Measurements from ENCODE around the gene DTHD1.

DNA sequence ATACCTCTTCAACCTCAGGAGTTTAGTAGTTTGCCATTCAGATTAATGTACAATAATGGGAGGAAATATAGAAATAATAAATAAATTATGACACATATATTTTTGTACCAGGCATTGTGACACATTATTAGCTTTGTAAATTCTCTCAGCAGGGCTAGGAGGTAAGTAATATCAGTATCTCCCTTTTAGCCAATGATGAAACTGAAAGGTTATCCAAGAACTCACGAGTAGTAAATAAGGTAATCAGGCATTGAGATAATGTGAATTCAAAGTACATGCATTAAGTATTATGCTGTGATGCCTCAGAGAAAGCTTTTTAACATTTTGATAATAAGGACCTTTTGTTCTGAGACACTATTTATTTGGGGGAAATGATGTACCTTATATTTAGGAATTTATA, 31.8 kb upstream of the DTHD1 start:
- TF ChIP-seq EZH2 (IDR thresholded peaks at IDR 0.05; ENCODE audit: insufficient read depth, poor library complexity, severe bottlenecking), result no peak
- TF ChIP-seq EZH2phosphoT487 (IDR thresholded peaks at IDR 0.05; ENCODE audit: insufficient read depth, low read depth), result no peak
